Nephron progenitor cell (in vitro differentiated cells): ENCODE measurements around the gene LTBP1.

Experiments
- DNase-seq: peaks from one replicate; pipeline ENCODE4 v3.0.0; 2021
- H3K27ac Mint-ChIP-seq: 2 replicates; pipeline ENCODE4 v1.8.0; 2021; ENCODE audit warnings: mild to moderate bottlenecking, moderate library complexity, mixed read lengths
- H3K27me3 Mint-ChIP-seq: 2 replicates; pipeline ENCODE4 v1.8.0; 2021; ENCODE audit warnings: mild to moderate bottlenecking, low read depth, mixed read lengths; ENCODE audit not compliant: poor library complexity
- H3K36me3 Mint-ChIP-seq: 2 replicates; pipeline ENCODE4 v1.8.0; 2021; ENCODE audit warnings: low read depth, mixed read lengths
- H3K4me1 Mint-ChIP-seq: 2 replicates; pipeline ENCODE4 v1.8.0; 2021; ENCODE audit warnings: mixed read lengths
- H3K4me3 Mint-ChIP-seq: 2 replicates; pipeline ENCODE4 v1.8.0; 2021; ENCODE audit warnings: mild to moderate bottlenecking, moderate library complexity, mixed read lengths
- H3K9me3 Mint-ChIP-seq: 2 replicates; pipeline ENCODE4 v1.8.0; 2021; ENCODE audit warnings: mild to moderate bottlenecking, moderate library complexity, mixed read lengths
- TF ChIP-seq, protein P1 (sequence below): fragments of 200-600 bp; sonication (generic); IDR thresholded peaks from 2 replicates; pipeline ENCODE4 v1.5.0; 2021; ENCODE audit warnings: antibody characterized with exemption

LTBP1 gene

GRCh38 chr2:33409417-33409955 is 462.7 kb downstream of the LTBP1 start:
- Mint-ChIP-seq H3K4me1 (peaks cover 8% of the 10 kb centered on the region), H3K9me3 (peaks cover 24% of the 10 kb centered on the region), H3K4me3 (no peak overlapping the region), H3K27me3 (no peaks in the 10 kb centered on the region), H3K36me3 (peaks cover 14% of the 10 kb centered on the region), H3K27ac (no peak overlapping the region)
- DNase-seq, result no peak
- TF ChIP-seq, protein P1, sequence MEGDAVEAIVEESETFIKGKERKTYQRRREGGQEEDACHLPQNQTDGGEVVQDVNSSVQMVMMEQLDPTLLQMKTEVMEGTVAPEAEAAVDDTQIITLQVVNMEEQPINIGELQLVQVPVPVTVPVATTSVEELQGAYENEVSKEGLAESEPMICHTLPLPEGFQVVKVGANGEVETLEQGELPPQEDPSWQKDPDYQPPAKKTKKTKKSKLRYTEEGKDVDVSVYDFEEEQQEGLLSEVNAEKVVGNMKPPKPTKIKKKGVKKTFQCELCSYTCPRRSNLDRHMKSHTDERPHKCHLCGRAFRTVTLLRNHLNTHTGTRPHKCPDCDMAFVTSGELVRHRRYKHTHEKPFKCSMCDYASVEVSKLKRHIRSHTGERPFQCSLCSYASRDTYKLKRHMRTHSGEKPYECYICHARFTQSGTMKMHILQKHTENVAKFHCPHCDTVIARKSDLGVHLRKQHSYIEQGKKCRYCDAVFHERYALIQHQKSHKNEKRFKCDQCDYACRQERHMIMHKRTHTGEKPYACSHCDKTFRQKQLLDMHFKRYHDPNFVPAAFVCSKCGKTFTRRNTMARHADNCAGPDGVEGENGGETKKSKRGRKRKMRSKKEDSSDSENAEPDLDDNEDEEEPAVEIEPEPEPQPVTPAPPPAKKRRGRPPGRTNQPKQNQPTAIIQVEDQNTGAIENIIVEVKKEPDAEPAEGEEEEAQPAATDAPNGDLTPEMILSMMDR, result no peak

GRCh38 chr2:33411765-33412164 is 465.0 kb downstream of the LTBP1 start:
- no peak for DNase-seq
- peaks cover 16% of the 10 kb centered on the region for H3K9me3 Mint-ChIP-seq
- no peaks in the 10 kb centered on the region for H3K27me3 Mint-ChIP-seq

DNA sequence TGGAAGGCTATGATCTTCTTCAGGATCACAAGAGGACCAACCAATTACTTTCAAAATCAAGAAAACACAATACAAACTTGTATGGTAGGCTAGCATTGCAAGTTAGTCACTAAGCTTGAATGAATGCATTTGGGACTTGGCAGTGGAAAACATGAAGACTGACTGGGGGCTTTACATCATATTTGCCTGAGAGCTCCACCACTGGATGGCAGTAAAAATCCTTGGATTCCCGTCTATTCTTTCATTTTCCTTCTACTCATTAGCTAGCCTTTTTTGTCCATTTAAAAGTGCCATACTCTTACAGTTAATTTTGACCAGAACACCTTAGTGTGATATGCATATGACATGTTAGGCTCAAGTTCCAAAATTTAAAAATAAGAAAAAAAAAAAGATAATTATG is 466.2 kb downstream of the LTBP1 start:
- Mint-ChIP-seq H3K4me3 (no peak overlapping the region), H3K27ac (no peak overlapping the region), H3K4me1 (peaks cover 8% of the 10 kb centered on the region), H3K9me3 (peaks cover 8% of the 10 kb centered on the region), H3K36me3 (peaks cover 8% of the 10 kb centered on the region), H3K27me3 (no peaks in the 10 kb centered on the region)
- DNase-seq, result no peak
- TF ChIP-seq, protein P1, result no peak

More at GRCh38 chr2:33411765-33412164, 465.0 kb downstream of the LTBP1 start:
- Mint-ChIP-seq H3K4me3 (no peak overlapping the region), H3K4me1 (peaks cover 8% of the 10 kb centered on the region), H3K36me3 (peaks cover 14% of the 10 kb centered on the region), H3K27ac (no peak overlapping the region)
- TF ChIP-seq, protein P1, result no peak

DNA sequence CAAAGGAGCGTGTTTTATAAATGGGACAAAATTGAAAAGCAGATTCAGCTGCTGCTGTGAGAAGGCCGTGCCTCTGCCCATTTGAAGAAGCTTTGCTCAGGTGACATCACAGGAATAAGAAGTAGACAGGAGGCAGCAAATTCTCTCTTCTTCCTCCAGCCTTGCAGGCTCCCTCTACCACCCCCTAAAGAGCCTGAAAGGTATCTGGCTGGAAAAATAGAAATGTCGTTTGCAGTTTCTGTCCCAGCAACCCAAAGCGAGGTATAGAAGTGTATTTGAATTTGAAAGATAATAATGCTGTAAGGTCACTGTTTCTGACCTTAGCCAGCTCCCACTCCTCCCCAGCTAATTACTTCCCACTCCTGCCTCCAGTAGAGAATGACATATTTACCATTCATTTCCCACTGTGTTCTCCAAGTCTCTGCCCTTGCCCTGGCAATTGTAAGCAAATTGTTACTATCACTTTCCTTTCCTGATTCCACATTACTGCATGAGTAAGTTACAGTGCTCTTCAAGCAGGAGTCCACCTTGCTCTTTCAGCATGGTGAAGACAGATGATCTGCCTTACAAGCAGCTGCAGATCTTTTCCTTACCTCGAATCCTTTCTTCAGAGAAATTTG is 472.9 kb downstream of the LTBP1 start:
- Mint-ChIP-seq H3K9me3 (no peaks in the 10 kb centered on the region), H3K4me1 (peaks cover 13% of the 10 kb centered on the region), H3K36me3 (no peaks in the 10 kb centered on the region), H3K4me3 (no peak overlapping the region), H3K27ac (no peak overlapping the region), H3K27me3 (peaks cover 9% of the 10 kb centered on the region)
- DNase-seq, result no peak
- TF ChIP-seq, protein P1, result no peak

- no peaks in the 10 kb centered on the region for H3K36me3 Mint-ChIP-seq
- peaks cover 13% of the 10 kb centered on the region for H3K4me1 Mint-ChIP-seq
- H3K27ac Mint-ChIP-seq, result no peak overlapping the region
Observed at GRCh38 chr2:33420726-33421125, 474.0 kb downstream of the LTBP1 start.

More at GRCh38 chr2:33420726-33421125, 474.0 kb downstream of the LTBP1 start:
- TF ChIP-seq, protein P1, result no peak
- Mint-ChIP-seq H3K4me3 (no peak overlapping the region), H3K27me3 (peaks cover 9% of the 10 kb centered on the region), H3K9me3 (peaks cover 4% of the 10 kb centered on the region)
- DNase-seq, result no peak
